Neutrophil (primary cell): Measurements from ENCODE around the gene ZNF330.

Experiments used
- H3K27ac ChIP-seq: fragments of 200-600 bp; sonication (generic); 2 replicates; pipeline ENCODE4 v1.5.1; 2016; ENCODE audit warnings: mild to moderate bottlenecking, moderate library complexity
- H3K27me3 ChIP-seq: fragments of 200-600 bp; sonication (generic); 2 replicates; pipeline ENCODE4 v1.6.0; 2016; ENCODE audit warnings: mild to moderate bottlenecking
- H3K36me3 ChIP-seq: fragments of 200-600 bp; sonication (generic); 2 replicates; pipeline ENCODE4 v1.5.1; 2017
- H3K4me1 ChIP-seq, 2 experiments: fragments of 200-600 bp in 1 of 2; sonication (generic) in 1 of 2; 1 replicate in 1 of 2; 2 replicates in 1 of 2; pipeline versions ENCODE4 v1.5.1 to v1.6.1; 2013 to 2016; ENCODE audit warnings: low read depth in 1 of 2, low read length in 1 of 2, mild to moderate bottlenecking in 1 of 2, moderate library complexity in 1 of 2; ENCODE audit not compliant: control insufficient read depth in 1 of 2, insufficient read depth in 1 of 2
- H3K4me3 ChIP-seq, 2 experiments: fragments of 200-600 bp in 1 of 2; sonication (generic) in 1 of 2; 1 replicate in 1 of 2; 2 replicates in 1 of 2; pipeline ENCODE4 v1.5.1; 2013 to 2016; ENCODE audit warnings: low read depth in 1 of 2, low read length in 1 of 2, mild to moderate bottlenecking in 1 of 2, moderate library complexity in 1 of 2
- H3K9me3 ChIP-seq: fragments of 200-600 bp; sonication (generic); 2 replicates; pipeline ENCODE4 v1.5.1; 2016
- CTCF ChIP-seq: fragments of 200-600 bp; sonication (generic); IDR thresholded peaks from 2 replicates; pipeline ENCODE4 v1.5.1; 2016; ENCODE audit warnings: antibody characterized with exemption

Gene ZNF330

DNA sequence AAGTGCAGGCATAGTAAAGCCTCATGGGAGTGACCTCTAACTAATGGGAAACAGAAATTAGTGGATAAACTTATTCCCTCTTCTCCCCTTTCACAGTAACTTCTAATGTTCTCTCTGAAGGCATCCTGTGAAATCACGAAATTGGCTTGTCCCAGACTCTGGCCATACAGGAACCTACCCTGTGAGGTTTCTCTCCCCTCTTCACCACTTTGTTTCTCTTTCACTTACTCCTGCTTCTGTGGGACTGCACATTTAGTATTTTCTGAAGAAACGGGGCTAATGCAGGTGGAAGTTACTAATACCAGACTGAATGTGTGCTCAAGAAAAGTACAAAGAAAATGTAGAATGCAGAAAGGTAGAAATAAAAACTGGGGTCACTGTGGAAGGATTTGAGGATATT lies 20.0 kb downstream of the ZNF330 start:
- no peak for TF ChIP-seq CTCF
- no peaks in the 10 kb centered on the region for H3K9me3 ChIP-seq
- H3K27me3 ChIP-seq: no peaks in the 10 kb centered on the region
- no peaks in the 10 kb centered on the region for H3K36me3 ChIP-seq
- H3K4me3 ChIP-seq: no peak overlapping the region
- H3K27ac ChIP-seq: no peak overlapping the region
- no peaks in the 10 kb centered on the region for H3K4me1 ChIP-seq

GRCh38 chr4:141241986-141242385 lies 21.3 kb downstream of the ZNF330 start:
- no peak for TF ChIP-seq CTCF
- Histone ChIP-seq H3K36me3 (no peaks in the 10 kb centered on the region), H3K27ac (no peak overlapping the region), H3K4me1 (no peaks in the 10 kb centered on the region), H3K9me3 (no peaks in the 10 kb centered on the region), H3K4me3 (no peak overlapping the region), H3K27me3 (no peaks in the 10 kb centered on the region)

GRCh38 chr4:141244419-141244818 lies 23.7 kb downstream of the ZNF330 start:
- Histone ChIP-seq H3K4me1 (no peaks in the 10 kb centered on the region), H3K36me3 (no peaks in the 10 kb centered on the region), H3K27me3 (no peaks in the 10 kb centered on the region), H3K9me3 (no peaks in the 10 kb centered on the region), H3K27ac (no peak overlapping the region), H3K4me3 (no peak overlapping the region)
- no peak for TF ChIP-seq CTCF

DNA sequence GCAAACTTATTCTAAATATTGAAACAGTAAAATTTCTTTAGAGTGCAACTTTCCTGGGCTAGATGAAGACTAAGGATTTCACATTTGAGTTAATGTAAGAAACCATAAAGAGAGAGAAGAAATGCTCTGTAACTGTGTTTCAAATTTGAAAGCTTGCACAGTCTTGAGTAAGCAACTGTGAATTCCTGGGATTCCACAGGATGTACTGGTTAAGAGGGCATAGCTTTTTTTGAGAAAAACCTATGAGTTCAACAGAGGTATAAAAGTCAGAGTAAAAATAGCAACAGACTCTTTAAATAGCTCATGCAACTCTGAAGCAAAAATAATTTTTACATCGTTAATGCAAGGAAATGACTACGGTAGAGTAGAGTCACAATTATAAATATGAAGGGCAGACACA lies 25.5 kb downstream of the ZNF330 start:
- Histone ChIP-seq H3K4me3 (no peak overlapping the region), H3K27me3 (no peaks in the 10 kb centered on the region), H3K27ac (no peak overlapping the region), H3K4me1 (no peaks in the 10 kb centered on the region), H3K36me3 (no peaks in the 10 kb centered on the region), H3K9me3 (no peaks in the 10 kb centered on the region)
- TF ChIP-seq CTCF: no peak

GRCh38 chr4:141246683-141247429 lies 26.2 kb downstream of the ZNF330 start:
- Histone ChIP-seq H3K27ac (no peak overlapping the region), H3K4me1 (no peaks in the 10 kb centered on the region), H3K27me3 (no peaks in the 10 kb centered on the region), H3K9me3 (no peaks in the 10 kb centered on the region), H3K36me3 (no peaks in the 10 kb centered on the region), H3K4me3 (no peak overlapping the region)
- TF ChIP-seq CTCF: no peak
